Endothelial cell of umbilical vein (primary cell): ENCODE measurements around the gene IRF5. TPM values are rescaled to one million over a fixed set of nuclear protein-coding genes. Genes with fewer than 3 reads are reported as not detected.

Experiments
- BruUV-seq: library from RNA; stranded (reverse); fragments of 400-500 nt; replicated peaks from 2 replicates; lab custom pipeline; 2021; lab: Mats Ljungman, UMichigan
- CTCF ChIA-PET: fragments of 300-600, 350-600 bp; sonication (Branson Sonifier 250); formaldehyde crosslinking; loops from one replicate; lab custom pipeline; 2021; ENCODE audit warnings: antibody characterized with exemption, inconsistent platforms; lab: Charles Lee
- POLR2A ChIA-PET: fragments of 300-600, 350-600 bp; sonication (Branson Sonifier 250); formaldehyde crosslinking; loops from one replicate; lab custom pipeline; 2021; ENCODE audit warnings: antibody characterized with exemption, inconsistent platforms; lab: Charles Lee
- DNase-seq: peaks from one replicate; pipeline ENCODE4 v3.0.0-alpha.2; 2011; ENCODE audit warnings: low read depth, low spot score
- FAIRE-seq: peaks from 2 replicates; lab custom pipeline; 2011; peaks lifted over from hg19 to GRCh38; lab: Jason Lieb, UNC
- H2AFZ ChIP-seq: 2 replicates; pipeline ENCODE4 v1.6.0; 2012; ENCODE audit warnings: low read depth, low read length, control low read depth, inconsistent platforms
- H3K27ac ChIP-seq: 2 replicates; pipeline ENCODE4 v1.5.1; 2011; ENCODE audit warnings: low read depth, mild to moderate bottlenecking, control low read depth, low read length, moderate library complexity; ENCODE audit not compliant: insufficient read depth
- H3K27me3 ChIP-seq, 2 experiments: 2 replicates each; pipeline versions ENCODE4 v1.6.0 to v1.6.1; 2011; ENCODE audit warnings: low read length in 2 of 2, mixed read lengths in 1 of 2; ENCODE audit not compliant: control insufficient read depth in 2 of 2, insufficient read depth in 2 of 2
- H3K36me3 ChIP-seq, 2 experiments: 2 replicates in 1 of 2; 3 replicates in 1 of 2; pipeline ENCODE4 v1.5.1; 2011; ENCODE audit warnings: low read length in 2 of 2, mild to moderate bottlenecking in 1 of 2, moderate library complexity in 1 of 2; ENCODE audit not compliant: control insufficient read depth in 2 of 2, insufficient read depth in 2 of 2; ENCODE audit errors: extremely low read depth in 1 of 2
- H3K4me1 ChIP-seq: 3 replicates; pipeline ENCODE4 v1.5.1; 2011; ENCODE audit warnings: mild to moderate bottlenecking, low read length; ENCODE audit not compliant: control insufficient read depth, insufficient read depth; ENCODE audit errors: extremely low read depth
- H3K4me2 ChIP-seq: 2 replicates; pipeline ENCODE4 v1.6.1; 2011; ENCODE audit warnings: low read length, control low read depth, mixed read lengths; ENCODE audit not compliant: insufficient read depth
- H3K4me3 ChIP-seq, 3 experiments: fragments of 200-600 bp in 1 of 3; sonication (generic), shearing (Covaris generic) in 1 of 3; replicated peaks in 1 of 3; 2 replicates each; pipeline ENCODE4 v1.5.1; 2011 to 2016; ENCODE audit warnings: control low read depth in 3 of 3, low read length in 3 of 3, mild to moderate bottlenecking in 2 of 3, inconsistent platforms in 1 of 3, low read depth in 1 of 3, moderate library complexity in 1 of 3; ENCODE audit not compliant: insufficient read depth in 1 of 3
- H3K79me2 ChIP-seq: 2 replicates; pipeline ENCODE4 v1.6.0; 2012; ENCODE audit warnings: low read length, inconsistent platforms; ENCODE audit not compliant: control insufficient read depth, insufficient read depth
- H3K9ac ChIP-seq: replicated peaks from 2 replicates; pipeline ENCODE3; 2011; ENCODE audit warnings: low read length, control low read depth; ENCODE audit not compliant: insufficient read depth; ENCODE audit errors: extremely low read depth
- H3K9me1 ChIP-seq: replicated peaks from 3 replicates; pipeline ENCODE4 v1.6.0; 2011; ENCODE audit warnings: mild to moderate bottlenecking, low read length; ENCODE audit not compliant: control insufficient read depth, insufficient read depth; ENCODE audit errors: extremely low read depth
- H3K9me3 ChIP-seq: replicated peaks from 2 replicates; pipeline ENCODE4 v1.5.1; 2012; ENCODE audit warnings: low read length, inconsistent platforms; ENCODE audit not compliant: control insufficient read depth, insufficient read depth
- H4K20me1 ChIP-seq: replicated peaks from 2 replicates; pipeline ENCODE3; 2011; ENCODE audit warnings: mild to moderate bottlenecking, low read length; ENCODE audit not compliant: control insufficient read depth, insufficient read depth; ENCODE audit errors: extremely low read depth
- EZH2 ChIP-seq: IDR thresholded peaks from 2 replicates; pipeline ENCODE4 v1.6.1; 2012; ENCODE audit warnings: borderline replicate concordance, low read depth, mild to moderate bottlenecking, moderate library complexity, low read length, inconsistent platforms; ENCODE audit not compliant: severe bottlenecking
- FOS ChIP-seq: IDR thresholded peaks from 2 replicates; pipeline ENCODE4 v1.6.1; 2011; ENCODE audit warnings: mild to moderate bottlenecking, low read length, moderate library complexity, borderline replicate concordance; ENCODE audit not compliant: insufficient read depth
- GATA2 ChIP-seq: IDR thresholded peaks from 2 replicates; pipeline ENCODE4 v1.7.0; 2011; ENCODE audit warnings: low read depth, mild to moderate bottlenecking, moderate library complexity, mixed read lengths, low read length; ENCODE audit not compliant: insufficient read length, insufficient read depth
- JUN ChIP-seq: IDR thresholded peaks from 2 replicates; pipeline ENCODE4 v1.6.1; 2011; ENCODE audit warnings: borderline replicate concordance, low read depth; ENCODE audit not compliant: insufficient read length, insufficient read depth
- MYC ChIP-seq: IDR thresholded peaks from one replicate; pipeline ENCODE4 v1.6.1; 2011; ENCODE audit warnings: mild to moderate bottlenecking, low read depth, low read length
- POLR2A ChIP-seq: IDR thresholded peaks from 2 replicates; pipeline ENCODE4 v1.6.1; 2012; ENCODE audit warnings: low read depth, mild to moderate bottlenecking, control low read depth, low read length
- POLR2AphosphoS5 ChIP-seq: IDR thresholded peaks from 2 replicates; pipeline ENCODE4 v1.6.1; 2012; ENCODE audit warnings: low read depth, mild to moderate bottlenecking, control low read depth, low read length, moderate library complexity; ENCODE audit not compliant: insufficient read depth
- dilution Hi-C: fragments of 300-500 bp; cut with MboI; formaldehyde crosslinking; loops from one replicate; pipeline ENCODE4 v1.15.0; 2019; ENCODE audit warnings: low sequenced_read_pairs; ENCODE audit not compliant: extremely low pct_ligation_motif_present
- intact Hi-C: fragments of 100-400 bp; cut with micrococcal nuclease; formaldehyde crosslinking; loops from one replicate; pipeline ENCODE4 v1.10.0; 2022
- polyA plus RNA-seq, 4 experiments: library from polyadenylated mRNA; depleted of rRNA in 3 of 4; stranded (reverse) in 3 of 4; unstranded in 1 of 4; fragments of >200 nt; gene quantifications; 2 replicates each; pipeline versions ENCODE4 v1.2.1 to v1.2.3, GENCODE V29; 2011 to 2012; ENCODE audit warnings: missing spikeins in 1 of 4
- total RNA-seq: library from RNA; stranded (reverse); gene quantifications from 2 replicates; pipeline ENCODE4 v1.2.3, GENCODE V29; 2021
- TF ChIP-seq, protein P1 (sequence below): IDR thresholded peaks from 2 replicates; pipeline ENCODE4 v1.6.1; 2011; ENCODE audit not compliant: insufficient read depth, insufficient read length
- TF ChIP-seq, protein P2 (sequence below), 2 donors: IDR thresholded peaks; 1 replicate in 1 of 2; 2 replicates in 1 of 2; pipeline ENCODE4 v1.5.1; 2011; ENCODE audit warnings: low read length in 2 of 2, mild to moderate bottlenecking in 2 of 2, moderate library complexity in 2 of 2, control low read depth in 1 of 2, inconsistent platforms in 1 of 2, low read depth in 1 of 2; ENCODE audit not compliant: insufficient read depth in 1 of 2; ENCODE audit errors: extremely low read depth in 1 of 2

The IRF5 gene
- total and polyA plus RNA-seq, 2 donors (not counting 3 experiments of a cell fraction or from before 2014, with no cell fraction given): 0.31 to 0.36 TPM

- TF ChIP-seq FOS (no peak), POLR2A (no peak), MYC (no peak), EZH2 (no peak)
- TF ChIP-seq, protein P1, sequence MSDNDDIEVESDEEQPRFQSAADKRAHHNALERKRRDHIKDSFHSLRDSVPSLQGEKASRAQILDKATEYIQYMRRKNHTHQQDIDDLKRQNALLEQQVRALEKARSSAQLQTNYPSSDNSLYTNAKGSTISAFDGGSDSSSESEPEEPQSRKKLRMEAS: no peak
- CTCF ChIA-PET: interaction anchor here (1.2 kb wide), 1 partner anchor 30 kb away, joined by 3 read pairs; no protein-coding TSS in a partner anchor
Observed at GRCh38 chr7:128941323-128941890, 3.7 kb downstream of the IRF5 start.

DNA sequence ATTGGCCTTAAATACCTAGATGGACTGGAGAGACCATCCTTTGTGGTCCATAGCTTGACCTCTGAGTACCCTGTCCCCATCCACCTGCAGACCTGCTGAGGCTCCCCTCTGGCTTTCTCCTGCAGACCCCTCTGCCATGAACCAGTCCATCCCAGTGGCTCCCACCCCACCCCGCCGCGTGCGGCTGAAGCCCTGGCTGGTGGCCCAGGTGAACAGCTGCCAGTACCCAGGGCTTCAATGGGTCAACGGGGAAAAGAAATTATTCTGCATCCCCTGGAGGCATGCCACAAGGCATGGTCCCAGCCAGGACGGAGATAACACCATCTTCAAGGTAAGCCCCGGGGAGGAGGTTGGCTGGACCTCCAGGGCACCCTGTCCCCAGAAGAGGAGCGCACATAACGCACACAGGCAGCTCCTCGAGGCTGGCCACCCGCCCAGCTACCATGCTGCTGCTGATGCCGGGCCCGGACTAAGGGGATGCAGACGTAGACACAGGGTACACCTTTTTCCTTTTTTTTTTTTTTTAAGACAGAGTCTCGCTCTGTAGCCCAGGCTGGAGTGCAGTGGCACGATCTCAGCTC is 4.3 kb downstream of the IRF5 start:
- no peaks in the 10 kb centered on the region for H4K20me1 ChIP-seq
- no peaks in the 10 kb centered on the region for H3K79me2 ChIP-seq
- H3K27me3 ChIP-seq: peaks cover 16 to 17% of the 10 kb centered on the region in 2 experiments
- no peak for FAIRE-seq
- BruUV-seq: no TSS peak
- H3K4me1 ChIP-seq: peaks cover 7% of the 10 kb centered on the region
- DNase-seq: no peak
- dilution Hi-C loops (no loop called here), intact Hi-C loops (no loop called here)
- H2AFZ ChIP-seq: no peak overlapping the region
- H3K9ac ChIP-seq: no peak overlapping the region
- no peak overlapping the region for H3K4me3 ChIP-seq
- ChIA-PET CTCF (interaction anchor here (1.2 kb wide), 1 partner anchor 31 kb away, joined by 3 read pairs; no protein-coding TSS in a partner anchor), POLR2A (no interaction called here)
- no peak overlapping the region for H3K27ac ChIP-seq
- H3K9me1 ChIP-seq: no peaks in the 10 kb centered on the region
- no peaks in the 10 kb centered on the region for H3K9me3 ChIP-seq
- no peak overlapping the region for H3K4me2 ChIP-seq
- TF ChIP-seq POLR2A: no peak
- no peak for TF ChIP-seq FOS
- TF ChIP-seq, protein P1: no peak
- TF ChIP-seq POLR2AphosphoS5: no peak
- no peak for TF ChIP-seq JUN
- TF ChIP-seq GATA2: no peak
- TF ChIP-seq EZH2: no peak
- TF ChIP-seq, protein P2, sequence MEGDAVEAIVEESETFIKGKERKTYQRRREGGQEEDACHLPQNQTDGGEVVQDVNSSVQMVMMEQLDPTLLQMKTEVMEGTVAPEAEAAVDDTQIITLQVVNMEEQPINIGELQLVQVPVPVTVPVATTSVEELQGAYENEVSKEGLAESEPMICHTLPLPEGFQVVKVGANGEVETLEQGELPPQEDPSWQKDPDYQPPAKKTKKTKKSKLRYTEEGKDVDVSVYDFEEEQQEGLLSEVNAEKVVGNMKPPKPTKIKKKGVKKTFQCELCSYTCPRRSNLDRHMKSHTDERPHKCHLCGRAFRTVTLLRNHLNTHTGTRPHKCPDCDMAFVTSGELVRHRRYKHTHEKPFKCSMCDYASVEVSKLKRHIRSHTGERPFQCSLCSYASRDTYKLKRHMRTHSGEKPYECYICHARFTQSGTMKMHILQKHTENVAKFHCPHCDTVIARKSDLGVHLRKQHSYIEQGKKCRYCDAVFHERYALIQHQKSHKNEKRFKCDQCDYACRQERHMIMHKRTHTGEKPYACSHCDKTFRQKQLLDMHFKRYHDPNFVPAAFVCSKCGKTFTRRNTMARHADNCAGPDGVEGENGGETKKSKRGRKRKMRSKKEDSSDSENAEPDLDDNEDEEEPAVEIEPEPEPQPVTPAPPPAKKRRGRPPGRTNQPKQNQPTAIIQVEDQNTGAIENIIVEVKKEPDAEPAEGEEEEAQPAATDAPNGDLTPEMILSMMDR (IDR thresholded peaks at IDR 0.05; ENCODE audit: extremely low read depth in 1 of 2, insufficient read depth in 1 of 2, low read depth in 1 of 2, low read length in 2 of 2): no peak
- TF ChIP-seq MYC: no peak
- H3K36me3 ChIP-seq: no peaks in the 10 kb centered on the region

More at GRCh38 chr7:128941323-128941890, 3.7 kb downstream of the IRF5 start:
- Histone ChIP-seq H3K27me3 (peaks cover 20 to 23% of the 10 kb centered on the region in 2 experiments), H3K4me1 (peaks cover 7% of the 10 kb centered on the region), H4K20me1 (no peaks in the 10 kb centered on the region), H3K9me3 (no peaks in the 10 kb centered on the region), H3K9ac (no peak overlapping the region), H2AFZ (no peak overlapping the region), H3K4me3 (no peak overlapping the region), H3K4me2 (no peak overlapping the region), H3K27ac (no peak overlapping the region), H3K79me2 (no peaks in the 10 kb centered on the region), H3K9me1 (no peaks in the 10 kb centered on the region), H3K36me3 (no peaks in the 10 kb centered on the region)
- POLR2A ChIA-PET: no interaction called here
- BruUV-seq: no TSS peak
- dilution Hi-C loops: no loop called here
- intact Hi-C loops: no loop called here
- DNase-seq (no peak), FAIRE-seq (no peak)
